OCI-LY7 (cell line): ENCODE results near the gene KNDC1.

Experiments
- EZH2phosphoT487 ChIP-seq: fragments of 200-600 bp; sonication (generic); IDR thresholded peaks from 2 replicates; pipeline ENCODE4 v1.6.1; 2018; ENCODE audit warnings: low read depth, borderline replicate concordance, mild to moderate bottlenecking, mixed run types, antibody characterized with exemption, low read length, moderate library complexity, mixed read lengths
- TF ChIP-seq, protein P1 (sequence below): fragments of 200-600 bp; sonication (generic); conservative IDR thresholded peaks from 2 replicates; pipeline ENCODE4 v1.5.1; 2014; ENCODE audit warnings: mild to moderate bottlenecking, antibody characterized with exemption, low read length, moderate library complexity, mixed read lengths

DNA sequence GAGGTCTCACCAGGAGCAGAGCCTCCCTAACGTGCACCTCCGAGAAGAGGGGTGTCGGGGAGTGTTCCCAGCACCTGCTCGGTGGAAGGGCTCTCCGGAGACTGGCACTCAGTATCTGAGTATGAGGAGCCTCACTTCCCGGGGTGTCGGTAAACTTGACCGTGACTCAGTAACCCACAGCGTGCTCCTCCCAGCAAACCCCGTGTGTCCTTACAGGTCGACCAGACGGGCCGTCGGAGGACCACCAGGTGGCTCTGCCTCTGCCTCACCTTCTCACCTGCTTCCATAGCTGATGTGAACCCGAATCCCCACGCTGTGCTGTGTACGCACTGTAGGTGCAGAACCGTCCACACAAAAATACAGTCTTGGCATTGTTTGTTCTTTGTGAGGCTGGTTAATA, 29.0 kb upstream of the KNDC1 start:
- TF ChIP-seq, protein P1, sequence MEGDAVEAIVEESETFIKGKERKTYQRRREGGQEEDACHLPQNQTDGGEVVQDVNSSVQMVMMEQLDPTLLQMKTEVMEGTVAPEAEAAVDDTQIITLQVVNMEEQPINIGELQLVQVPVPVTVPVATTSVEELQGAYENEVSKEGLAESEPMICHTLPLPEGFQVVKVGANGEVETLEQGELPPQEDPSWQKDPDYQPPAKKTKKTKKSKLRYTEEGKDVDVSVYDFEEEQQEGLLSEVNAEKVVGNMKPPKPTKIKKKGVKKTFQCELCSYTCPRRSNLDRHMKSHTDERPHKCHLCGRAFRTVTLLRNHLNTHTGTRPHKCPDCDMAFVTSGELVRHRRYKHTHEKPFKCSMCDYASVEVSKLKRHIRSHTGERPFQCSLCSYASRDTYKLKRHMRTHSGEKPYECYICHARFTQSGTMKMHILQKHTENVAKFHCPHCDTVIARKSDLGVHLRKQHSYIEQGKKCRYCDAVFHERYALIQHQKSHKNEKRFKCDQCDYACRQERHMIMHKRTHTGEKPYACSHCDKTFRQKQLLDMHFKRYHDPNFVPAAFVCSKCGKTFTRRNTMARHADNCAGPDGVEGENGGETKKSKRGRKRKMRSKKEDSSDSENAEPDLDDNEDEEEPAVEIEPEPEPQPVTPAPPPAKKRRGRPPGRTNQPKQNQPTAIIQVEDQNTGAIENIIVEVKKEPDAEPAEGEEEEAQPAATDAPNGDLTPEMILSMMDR: no peak
- TF ChIP-seq EZH2phosphoT487: no peak
